ENCODE measurements around the gene SLC28A3. TPM values are rescaled to one million over a fixed set of nuclear protein-coding genes. Genes with fewer than 3 reads are reported as not detected.

SLC28A3 gene
- total RNA-seq, 2 experiments from 2014 or later = not detected

- H3K36me3 ChIP-seq (ENCODE audit: insufficient read depth, low read length) = no peaks in the 10 kb centered on the region
- intact Hi-C loops (cut with DNase I, micrococcal nuclease) = no loop called here
- H3K4me1 ChIP-seq (ENCODE audit: insufficient read depth, low read length) = no peaks in the 10 kb centered on the region
- Mint-ChIP-seq H3K27ac (no peak overlapping the region), H3K27me3 (peaks cover 24% of the 10 kb centered on the region), H3K36me3 (ENCODE audit: low read depth) (no peaks in the 10 kb centered on the region), H3K4me3 (no peak overlapping the region), H3K9me3 (no peaks in the 10 kb centered on the region), H3K4me1 (ENCODE audit: low read depth) (no peaks in the 10 kb centered on the region)
- TF ChIP-seq CTCF (IDR thresholded peaks at IDR 0.05) = no peak
- H3K9me3 ChIP-seq (ENCODE audit: control insufficient read depth in 1 of 2, insufficient read depth in 1 of 2, low read length in 2 of 2) = no peaks in the 10 kb centered on the region
- H3K4me3 ChIP-seq (ENCODE audit: low read length) = no peak overlapping the region
- ChIA-PET CTCF (no interaction called here), POLR2A (no interaction called here)
- ATAC-seq (ENCODE audit: poor library complexity) = no peak
- H3K27me3 ChIP-seq (ENCODE audit: control insufficient read depth in 1 of 2, insufficient read depth in 2 of 2, low read length in 2 of 2) = peaks cover 2 to 3% of the 10 kb centered on the region in 2 experiments
- no peak overlapping the region for H3K27ac ChIP-seq (ENCODE audit: low read depth in 1 of 2, low read length in 2 of 2)
- no peak for DNase-seq
These were observed 42.6 kb upstream of the SLC28A3 start for GRCh38 chr9:84383178-84383577.

- ATAC-seq (ENCODE audit: poor library complexity) = no peak
- Mint-ChIP-seq H3K4me3 (no peak overlapping the region), H3K27ac (no peak overlapping the region), H3K27me3 (peaks cover 24% of the 10 kb centered on the region), H3K4me1 (ENCODE audit: low read depth) (no peaks in the 10 kb centered on the region), H3K36me3 (ENCODE audit: low read depth) (no peaks in the 10 kb centered on the region), H3K9me3 (no peaks in the 10 kb centered on the region)
- Histone ChIP-seq H3K27ac (ENCODE audit: low read depth in 1 of 2, low read length in 2 of 2) (no peak overlapping the region), H3K9me3 (ENCODE audit: control insufficient read depth in 1 of 2, insufficient read depth in 1 of 2, low read length in 2 of 2) (no peaks in the 10 kb centered on the region), H3K4me1 (ENCODE audit: insufficient read depth, low read length) (no peaks in the 10 kb centered on the region), H3K27me3 (ENCODE audit: control insufficient read depth in 1 of 2, insufficient read depth in 2 of 2, low read length in 2 of 2) (peaks cover 2 to 3% of the 10 kb centered on the region in 2 experiments), H3K4me3 (ENCODE audit: low read length) (no peak overlapping the region), H3K36me3 (ENCODE audit: insufficient read depth, low read length) (no peaks in the 10 kb centered on the region)
- POLR2A ChIA-PET = no interaction called here
- intact Hi-C loops (cut with DNase I, micrococcal nuclease) = no loop called here
- DNase-seq = no peak
- CTCF ChIA-PET = no interaction called here
- TF ChIP-seq CTCF (IDR thresholded peaks at IDR 0.05) = no peak
These were observed 42.2 kb upstream of the SLC28A3 start for GRCh38 chr9:84382720-84383119.

DNA sequence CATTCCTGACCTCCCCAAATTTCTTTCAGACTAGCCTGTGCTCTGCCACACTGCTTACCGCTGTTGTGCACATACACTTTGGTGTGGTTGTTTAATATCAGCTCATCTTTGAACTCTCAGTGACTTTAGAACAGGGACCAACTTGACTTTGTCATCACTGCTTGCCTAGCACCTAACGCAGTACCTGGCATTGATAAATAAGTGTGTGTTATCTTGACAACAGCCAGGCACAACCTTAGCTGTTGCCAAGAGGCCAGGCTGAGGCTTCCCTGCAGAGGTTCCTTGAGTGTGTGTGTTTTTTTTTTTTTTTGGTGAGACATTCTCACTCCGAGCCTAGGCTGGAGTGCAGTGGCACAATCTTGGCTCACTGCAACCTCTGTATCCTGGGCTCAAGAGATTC is 41.0 kb upstream of the SLC28A3 start:
- Histone ChIP-seq H3K27me3 (ENCODE audit: control insufficient read depth in 1 of 2, insufficient read depth in 2 of 2, low read length in 2 of 2) (peaks cover 2 to 3% of the 10 kb centered on the region in 2 experiments), H3K27ac (ENCODE audit: low read depth in 1 of 2, low read length in 2 of 2) (no peak overlapping the region), H3K4me3 (ENCODE audit: low read length) (no peak overlapping the region), H3K9me3 (ENCODE audit: control insufficient read depth in 1 of 2, insufficient read depth in 1 of 2, low read length in 2 of 2) (no peaks in the 10 kb centered on the region), H3K4me1 (ENCODE audit: insufficient read depth, low read length) (no peaks in the 10 kb centered on the region), H3K36me3 (ENCODE audit: insufficient read depth, low read length) (no peaks in the 10 kb centered on the region)
- Mint-ChIP-seq H3K27ac (no peak overlapping the region), H3K9me3 (no peaks in the 10 kb centered on the region), H3K27me3 (peaks cover 24% of the 10 kb centered on the region), H3K4me1 (ENCODE audit: low read depth) (no peaks in the 10 kb centered on the region), H3K4me3 (no peak overlapping the region), H3K36me3 (ENCODE audit: low read depth) (no peaks in the 10 kb centered on the region)
- ChIA-PET CTCF (no interaction called here), POLR2A (no interaction called here)
- no peak for ATAC-seq (ENCODE audit: poor library complexity)
- TF ChIP-seq CTCF (IDR thresholded peaks at IDR 0.05) = no peak
- intact Hi-C loops (cut with DNase I, micrococcal nuclease) = no loop called here
- no peak for DNase-seq

Data from CD4-positive, alpha-beta T cell (primary cell).